Dermis microvascular lymphatic vessel endothelial cell (primary cell): ENCODE results near the gene THAP3. TPM values are rescaled to one million over a fixed set of nuclear protein-coding genes. Genes with fewer than 3 reads are reported as not detected.
A peak's percentile ranks its signal among the peaks of the same experiment; 100 is the strongest.
"Not testable (repeated sequence)": the region's sequence is repeated elsewhere in the genome, so short reads cannot be mapped to it uniquely, and the experiment has no call there.

Source experiments
- DNase-seq, 2 donors: peaks; one replicate each; pipeline versions ENCODE4 v3.0.0 to v3.0.0-alpha.2; 2010; ENCODE audit warnings: low read depth in 2 of 2
- total RNA-seq: library from RNA; depleted of rRNA; stranded (reverse); fragments of >200 nt; gene quantifications from 2 replicates; pipeline ENCODE4 v1.2.1, GENCODE V29; 2014

The THAP3 gene
- total RNA-seq, 1 donor from 2014 or later = 16.0 TPM

GRCh38 chr1:6591222-6591621 lies 33.4 kb upstream of the THAP3 start:
- DNase-seq = no peak

GRCh38 chr1:6591644-6592043 lies 33.0 kb upstream of the THAP3 start:
- no peak for DNase-seq

DNA sequence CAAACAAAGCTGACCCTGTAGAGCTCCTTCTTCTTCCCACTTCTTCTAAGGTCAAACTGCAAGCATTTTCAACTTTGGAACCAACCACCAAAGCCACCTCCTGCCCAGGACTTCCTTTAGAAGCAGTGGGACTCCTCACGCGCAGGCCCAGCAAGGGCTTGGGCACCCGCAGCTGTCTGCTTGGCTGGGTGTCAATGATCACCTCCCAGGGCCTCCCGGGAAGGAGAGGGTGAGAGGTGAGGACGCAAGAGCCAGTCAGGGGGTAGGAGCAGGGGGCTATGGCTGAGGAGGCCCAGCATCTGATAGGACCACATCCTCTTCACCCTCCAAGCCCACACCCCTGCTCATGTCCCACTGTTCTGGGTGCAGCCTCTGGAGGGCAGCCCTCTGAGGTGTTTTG lies 32.2 kb upstream of the THAP3 start:
- DNase-seq = no peak

GRCh38 chr1:6592865-6593593 lies 31.6 kb upstream of the THAP3 start:
- DNase-seq = no peak

DNA sequence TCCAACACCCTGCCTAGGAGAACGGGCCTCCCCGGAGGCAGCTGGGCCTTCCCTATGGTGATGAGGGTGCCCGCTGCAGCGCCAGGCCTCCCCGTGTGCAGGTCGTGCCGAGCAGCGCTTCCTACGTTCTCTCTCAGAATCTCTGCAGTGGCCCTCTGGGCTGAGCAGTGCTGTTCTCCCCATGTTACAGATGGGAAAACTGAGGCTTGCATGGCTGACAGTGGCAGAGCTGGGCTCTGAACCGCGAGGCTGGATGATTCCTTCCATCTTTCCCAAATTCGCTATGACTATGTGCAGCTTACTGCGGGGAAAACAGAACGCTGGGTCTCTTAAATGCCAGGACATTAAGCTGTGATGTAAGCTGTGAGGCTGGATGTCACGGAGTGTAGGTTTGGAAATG lies 30.9 kb upstream of the THAP3 start:
- DNase-seq = no peak

DNA sequence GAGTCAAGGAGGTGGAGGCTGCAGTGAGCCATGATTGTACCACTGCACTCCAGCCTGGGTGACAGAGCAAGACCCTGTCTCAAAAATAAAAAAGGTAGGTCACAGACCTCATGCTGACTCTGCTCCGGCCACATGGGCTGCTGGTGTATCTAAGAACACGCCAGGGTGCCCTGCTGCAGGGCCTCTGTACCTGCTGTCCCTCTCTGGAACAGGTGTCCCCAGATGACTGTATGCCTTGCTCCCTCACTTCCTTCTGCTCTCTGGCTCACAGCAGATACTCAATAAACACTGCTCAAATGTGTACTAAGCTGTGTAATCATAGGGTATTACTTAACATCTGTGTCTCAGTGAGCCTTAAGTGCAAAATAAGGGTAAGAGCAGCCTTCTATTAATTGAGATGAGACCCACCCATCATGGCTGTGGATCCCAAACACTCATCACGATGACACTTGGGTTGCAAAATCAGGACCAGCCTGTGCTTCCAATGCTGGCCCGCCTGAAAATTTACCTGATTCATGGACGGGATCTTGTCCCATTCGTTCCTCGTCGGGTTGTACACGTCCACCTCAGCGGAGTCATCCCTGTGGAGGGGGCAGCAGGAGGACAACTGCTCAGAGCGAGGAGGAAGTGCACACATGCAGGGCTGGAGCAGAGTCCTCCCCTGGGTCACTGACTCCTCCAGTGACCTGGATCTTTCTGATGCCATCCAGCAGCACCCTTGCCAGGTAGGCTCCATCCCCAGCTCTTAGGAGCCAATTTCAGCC lies 29.5 kb upstream of the THAP3 start:
- no peak for DNase-seq

DNA sequence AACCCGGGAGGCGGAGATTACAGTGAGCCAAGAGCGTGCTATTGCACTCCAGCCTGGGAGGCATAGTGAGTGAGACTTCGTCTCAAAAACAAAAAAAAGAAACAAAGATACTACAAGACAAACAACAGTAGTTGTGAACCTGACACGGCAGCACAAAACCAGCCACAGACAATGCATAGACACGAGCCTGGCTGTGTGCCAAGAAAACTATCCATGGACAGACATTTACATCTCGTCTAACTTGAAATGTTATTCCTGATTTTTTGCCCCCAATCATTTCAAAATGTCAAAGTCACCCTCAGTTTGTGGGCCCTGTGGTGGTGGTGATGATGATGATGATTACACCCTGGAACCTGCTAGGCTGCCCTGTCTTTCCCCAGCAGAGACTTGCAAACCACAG lies 28.3 kb upstream of the THAP3 start:
- peak in 1 of 2 donors; percentile 48 for DNase-seq

- no peak for DNase-seq
Measured at GRCh38 chr1:6596886-6597776, 27.5 kb upstream of the THAP3 start.

DNA sequence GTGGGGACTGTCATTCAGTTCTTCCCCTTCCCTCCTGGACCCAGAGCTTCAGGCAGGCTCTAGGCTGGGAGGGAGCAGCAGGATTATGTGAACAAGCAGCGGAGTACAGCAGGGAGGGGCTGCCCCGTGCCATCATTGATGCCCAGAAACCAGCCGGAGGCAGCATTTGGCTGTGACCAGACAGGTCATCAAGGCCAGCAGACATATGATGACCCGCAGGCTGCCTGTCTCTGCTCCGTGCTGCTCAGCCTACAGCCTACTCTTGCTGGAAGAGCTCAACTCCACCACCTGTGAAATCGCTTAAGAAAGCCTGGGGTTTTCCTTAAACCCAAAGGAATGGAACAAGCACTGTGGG lies 26.9 kb upstream of the THAP3 start:
- DNase-seq = no peak

DNA sequence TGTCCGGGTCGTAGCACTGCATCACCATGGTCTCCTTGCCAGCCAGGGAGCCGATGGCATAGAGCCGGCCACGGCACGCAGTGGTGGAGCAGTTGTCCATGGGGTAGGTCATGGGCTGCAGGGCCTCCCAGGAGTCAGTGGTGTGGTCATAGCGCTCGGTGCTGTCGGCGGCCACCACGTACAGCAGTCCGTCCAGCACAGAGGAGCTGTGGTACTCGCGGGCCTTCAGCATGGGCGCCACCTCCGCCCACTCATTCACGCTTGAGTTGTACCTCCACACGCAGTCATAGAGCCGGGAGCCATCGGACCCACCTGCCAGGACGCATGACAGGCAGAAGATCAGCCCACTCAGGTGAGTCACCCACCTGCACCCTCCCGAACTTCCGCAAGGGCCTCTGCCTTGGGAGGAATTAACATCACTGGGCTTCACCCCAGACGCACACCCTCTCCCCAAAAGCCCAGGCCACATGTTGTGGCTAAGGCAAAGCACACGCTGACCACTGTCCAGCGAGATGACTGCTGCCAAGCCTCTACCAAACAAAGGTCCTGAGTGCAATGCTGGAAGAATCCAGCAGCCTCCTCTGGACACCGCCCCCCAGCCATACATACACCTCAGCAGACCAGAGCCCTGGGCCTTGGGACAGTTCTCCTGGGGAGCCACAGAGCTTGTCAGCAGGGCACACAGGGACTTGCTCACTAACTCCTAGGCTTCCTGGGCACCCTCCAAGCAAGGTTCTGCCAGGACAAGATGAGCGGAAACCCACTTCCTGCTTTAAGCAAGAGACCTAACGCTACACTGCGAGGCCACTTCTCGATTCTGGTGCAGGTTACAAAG lies 25.3 kb upstream of the THAP3 start:
- DNase-seq = no peak

DNA sequence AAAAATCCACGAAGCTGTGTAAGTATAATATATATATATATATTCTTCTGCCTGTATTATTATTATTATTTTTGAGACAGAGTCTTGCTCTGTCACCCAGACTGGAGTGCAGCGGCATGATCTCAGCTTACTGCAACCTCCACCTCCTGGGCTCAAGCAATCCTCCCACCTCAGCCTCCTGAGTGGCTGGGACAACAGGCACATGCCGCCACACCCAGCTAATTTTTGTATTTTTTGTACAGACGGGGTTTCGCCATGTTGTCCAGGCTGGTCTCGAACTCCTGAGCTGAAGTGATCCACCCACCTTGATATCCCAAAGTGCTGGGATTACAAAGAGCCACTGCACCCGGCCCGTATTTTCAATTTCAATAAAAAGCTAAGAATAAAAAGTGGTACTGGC lies 24.7 kb upstream of the THAP3 start:
- DNase-seq = not testable (repeated sequence)

- DNase-seq = no peak
Measured at GRCh38 chr1:6600410-6601048, 24.1 kb upstream of the THAP3 start.

DNA sequence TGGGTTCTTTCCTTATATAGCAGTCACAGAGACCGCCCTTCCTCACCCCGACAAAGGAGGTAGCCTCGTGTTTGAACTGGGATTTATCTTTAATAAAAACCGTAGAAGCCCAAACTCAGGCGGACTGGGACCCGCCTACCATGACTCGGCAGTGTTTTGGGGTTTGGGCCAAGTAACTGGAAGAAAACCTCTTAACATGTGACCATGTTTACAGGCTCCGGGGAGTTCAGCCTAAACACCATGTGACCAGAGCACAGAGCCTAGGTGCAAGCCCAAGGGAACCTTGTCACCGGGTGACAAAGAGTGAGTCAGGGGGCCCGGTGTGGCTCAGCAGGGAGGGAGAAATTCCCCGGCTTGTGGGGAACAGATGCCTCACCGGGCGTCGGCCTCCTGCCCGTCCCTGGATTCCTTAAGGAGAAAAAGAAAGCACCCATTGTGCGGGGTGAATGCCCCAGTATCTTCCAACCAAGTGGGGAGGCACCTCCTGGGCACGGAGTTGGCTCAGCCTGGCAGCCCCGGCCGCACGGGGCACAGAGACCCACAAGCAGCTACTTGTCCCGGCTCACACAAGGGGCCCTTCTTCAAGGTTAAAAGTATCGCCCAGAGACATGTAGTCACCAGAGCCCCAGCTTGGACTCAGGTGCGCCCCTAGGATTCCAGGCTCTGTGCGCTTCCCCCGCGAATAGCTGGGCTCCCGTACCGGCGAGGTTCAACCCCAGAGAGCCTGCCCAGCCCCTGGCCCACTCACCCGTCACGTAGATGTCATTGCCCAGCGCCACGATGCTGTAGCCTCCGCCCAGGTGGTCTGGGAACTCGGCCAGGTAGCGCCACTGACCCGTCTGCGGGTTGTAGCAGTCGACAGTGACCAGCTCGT lies 23.4 kb upstream of the THAP3 start:
- peak; percentile 53 to 94 for DNase-seq

DNA sequence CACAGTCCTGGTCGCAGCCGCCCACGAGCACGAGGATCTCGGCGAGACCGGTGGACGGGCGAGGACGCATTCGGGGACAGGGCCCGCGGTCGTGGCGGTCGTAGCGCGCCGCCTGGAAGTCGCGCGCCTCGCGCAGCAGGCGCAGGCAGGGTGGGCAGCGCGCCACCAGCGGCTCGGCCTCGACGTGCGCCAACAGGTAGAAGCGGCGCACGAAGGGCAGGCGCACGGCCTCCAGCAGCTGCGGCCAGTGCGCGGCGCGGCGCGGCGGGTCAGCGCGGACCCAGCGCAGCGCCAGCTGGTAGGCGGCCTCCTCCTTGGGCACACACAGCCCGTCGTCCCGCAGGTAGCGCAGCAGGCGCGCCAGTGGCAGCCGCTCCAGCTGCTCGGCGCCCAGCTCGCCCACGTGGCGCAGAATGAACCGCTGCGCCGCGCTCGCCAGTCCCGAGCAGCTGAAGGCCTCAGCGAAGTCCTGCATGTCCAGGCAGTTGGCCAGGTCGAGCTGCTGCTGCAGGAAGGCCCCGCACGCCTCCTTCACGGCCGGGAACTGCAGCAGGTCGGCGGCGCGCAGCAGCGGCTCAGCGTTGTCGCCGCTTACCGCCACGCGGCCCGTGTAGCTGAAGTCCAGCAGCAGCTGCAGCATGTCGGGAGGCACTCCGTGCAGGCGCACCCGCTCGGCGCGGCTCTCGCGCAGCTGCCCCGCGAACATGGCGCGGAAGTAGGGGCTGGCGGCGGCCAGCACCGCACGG lies 22.6 kb upstream of the THAP3 start:
- peak in 1 of 2 donors; percentile 63 for DNase-seq

DNA sequence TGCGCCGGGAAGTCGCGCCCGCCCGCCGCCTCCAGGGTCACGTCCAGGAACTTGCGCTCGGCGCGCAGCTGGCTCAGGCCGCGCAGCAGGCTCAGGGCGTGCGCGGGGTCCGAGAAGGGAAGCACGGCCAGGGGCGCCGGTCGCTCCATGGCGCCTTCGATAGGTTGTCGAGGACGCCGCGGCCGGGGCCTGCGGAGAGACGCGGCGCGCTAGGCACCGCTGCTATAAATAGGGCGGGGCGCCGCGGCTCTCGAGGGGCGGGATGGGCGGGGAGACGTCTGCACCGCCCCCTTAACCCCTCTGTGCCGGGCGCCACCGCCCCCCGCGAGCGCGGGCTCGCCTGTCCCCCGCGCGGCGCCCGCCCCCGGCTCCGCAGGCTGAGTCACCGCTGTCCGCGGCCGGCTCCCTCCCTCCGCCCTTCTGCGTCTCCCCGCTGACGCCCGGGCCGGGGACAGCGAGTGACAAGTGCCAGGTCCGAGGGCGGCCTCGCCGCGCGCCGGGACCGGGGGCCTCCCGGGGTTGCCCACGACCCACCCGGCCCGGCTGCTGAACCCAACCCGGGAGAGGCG lies 21.9 kb upstream of the THAP3 start, which contains the start of gene KLHL21:
TSS of gene KLHL21 (minus strand) at position 201 of the 569 bp plus-strand sequence. CDS start at position 149, 52 bp downstream.
- DNase-seq = peak; percentile 67 to 93

GRCh38 chr1:6603238-6603914 lies 21.3 kb upstream of the THAP3 start:
- peak in 1 of 2 donors; percentile 76 for DNase-seq

GRCh38 chr1:6603915-6604558 lies 20.6 kb upstream of the THAP3 start:
- peak; percentile 78 to 88 for DNase-seq
